ENCODE measurements around the gene IGF2BP2.

DNA sequence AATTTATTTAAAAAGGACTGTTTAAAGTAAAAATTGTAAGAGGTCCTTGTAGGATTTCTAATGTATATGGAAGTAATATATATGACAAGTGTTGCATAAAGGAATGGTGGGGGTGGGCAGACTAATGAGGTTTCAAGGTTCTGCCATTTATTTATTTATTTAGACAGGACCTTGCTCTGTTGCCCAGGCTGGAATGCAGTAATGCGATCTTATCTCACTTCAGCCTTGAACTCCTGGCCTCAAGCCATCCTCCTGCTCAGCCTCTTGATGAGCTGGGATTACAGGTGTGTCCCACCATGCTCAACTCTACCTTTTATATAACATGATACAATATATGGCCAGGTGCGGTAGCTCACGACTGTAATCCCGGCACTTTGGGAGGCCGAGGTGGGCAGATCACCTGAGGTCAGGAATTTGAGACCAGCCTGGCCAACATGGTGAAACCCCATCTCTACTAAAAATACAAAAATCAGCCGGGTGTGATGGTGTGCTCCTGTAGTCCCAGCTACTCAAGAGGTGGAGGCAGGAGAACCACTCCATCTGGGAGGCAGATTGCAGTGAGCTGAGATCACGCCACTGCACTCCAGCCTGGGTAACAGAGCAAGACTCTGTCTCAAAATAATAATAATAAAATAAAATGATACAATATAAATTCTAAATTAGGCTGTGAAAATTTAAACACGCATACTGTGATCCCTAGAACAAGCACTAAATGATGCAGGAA is 33.8 kb upstream of the IGF2BP2 start:
- TF ChIP-seq POLR2A (IDR thresholded peaks at IDR 0.05) (no peak), CTCF (IDR thresholded peaks at IDR 0.05) (no peak), EP300 (IDR thresholded peaks at IDR 0.05) (no peak)
